ENCODE data around the gene PHF5A.
"Not testable (repeated sequence)": the region's sequence is repeated elsewhere in the genome, so short reads cannot be mapped to it uniquely, and the experiment has no call there.

DNA sequence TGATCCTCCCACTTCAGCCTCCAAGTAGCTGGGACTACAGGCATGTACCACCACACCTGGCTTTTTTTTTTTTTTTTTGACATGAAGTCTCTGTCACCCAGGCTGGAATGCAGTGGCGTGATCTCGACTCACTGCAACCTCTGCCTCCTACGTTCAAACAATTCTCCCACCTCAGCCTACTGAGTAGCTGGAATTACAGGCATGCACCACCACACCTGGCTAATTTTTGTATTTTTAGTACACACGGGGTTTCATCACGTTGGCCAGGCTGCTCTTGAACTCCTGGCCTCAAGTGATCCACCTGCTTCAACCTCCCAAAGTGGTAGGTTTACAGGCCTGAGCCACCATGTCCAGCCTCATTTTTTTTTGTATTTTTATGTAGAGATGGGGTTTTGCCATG lies 28.0 kb downstream of the PHF5A start:
- not testable (repeated sequence) for TF ChIP-seq GABPA (IDR thresholded peaks at IDR 0.05; ENCODE audit: low read depth); HDAC6 (IDR thresholded peaks at IDR 0.05; ENCODE audit: unreplicated experiment); SMC3 (IDR thresholded peaks at IDR 0.05; ENCODE audit: borderline replicate concordance, low read length); EZH2 (IDR thresholded peaks at IDR 0.05; ENCODE audit: borderline replicate concordance, control insufficient read depth, low read depth, low read length); DPF2 (IDR thresholded peaks at IDR 0.05); BHLHE40 (IDR thresholded peaks at IDR 0.05; ENCODE audit: borderline replicate concordance in 1 of 2, low read depth in 2 of 2, low read length in 1 of 2); RAD21 (IDR thresholded peaks at IDR 0.05; ENCODE audit: insufficient read depth, low read depth, low read length); YY1 (IDR thresholded peaks at IDR 0.05; ENCODE audit: low read depth, low read length); MTA2 (IDR thresholded peaks at IDR 0.05; ENCODE audit: low read depth)
- TF ChIP-seq, protein P1, sequence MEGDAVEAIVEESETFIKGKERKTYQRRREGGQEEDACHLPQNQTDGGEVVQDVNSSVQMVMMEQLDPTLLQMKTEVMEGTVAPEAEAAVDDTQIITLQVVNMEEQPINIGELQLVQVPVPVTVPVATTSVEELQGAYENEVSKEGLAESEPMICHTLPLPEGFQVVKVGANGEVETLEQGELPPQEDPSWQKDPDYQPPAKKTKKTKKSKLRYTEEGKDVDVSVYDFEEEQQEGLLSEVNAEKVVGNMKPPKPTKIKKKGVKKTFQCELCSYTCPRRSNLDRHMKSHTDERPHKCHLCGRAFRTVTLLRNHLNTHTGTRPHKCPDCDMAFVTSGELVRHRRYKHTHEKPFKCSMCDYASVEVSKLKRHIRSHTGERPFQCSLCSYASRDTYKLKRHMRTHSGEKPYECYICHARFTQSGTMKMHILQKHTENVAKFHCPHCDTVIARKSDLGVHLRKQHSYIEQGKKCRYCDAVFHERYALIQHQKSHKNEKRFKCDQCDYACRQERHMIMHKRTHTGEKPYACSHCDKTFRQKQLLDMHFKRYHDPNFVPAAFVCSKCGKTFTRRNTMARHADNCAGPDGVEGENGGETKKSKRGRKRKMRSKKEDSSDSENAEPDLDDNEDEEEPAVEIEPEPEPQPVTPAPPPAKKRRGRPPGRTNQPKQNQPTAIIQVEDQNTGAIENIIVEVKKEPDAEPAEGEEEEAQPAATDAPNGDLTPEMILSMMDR (IDR thresholded peaks at IDR 0.05 in 2 of 3, conservative IDR thresholded peaks at IDR 0.05 in 1 of 3; ENCODE audit: control insufficient read depth in 2 of 3, extremely low read depth in 1 of 3, insufficient read depth in 1 of 3, low read depth in 3 of 3, low read length in 3 of 3) = not testable (repeated sequence)
